ENCODE data around the gene CLIP2. TPM values are rescaled to one million over a fixed set of nuclear protein-coding genes. Genes with fewer than 3 reads are reported as not detected.

The CLIP2 gene
- total RNA-seq, 1 experiment from 2014 or later: 26.2 TPM

Other genes starting within 250 kb of the CLIP2 start
- 40.3 and 54.3 TPM in 2 replicates for gene LIMK1, start 205.6 kb upstream of the CLIP2 start, total RNA-seq (2014; rRNA removed)
- gene EIF4H, start 115.1 kb upstream of the CLIP2 start, total RNA-seq (2014; rRNA removed): 339 and 357 TPM in 2 replicates
- gene LAT2, start 79.4 kb upstream of the CLIP2 start, total RNA-seq (2014; rRNA removed): 7.7 and 8.3 TPM in 2 replicates
- gene RFC2, start 35.0 kb upstream of the CLIP2 start, total RNA-seq (2014; rRNA removed): 57.4 and 60.4 TPM in 2 replicates
- 14.9 and 21.9 TPM in 2 replicates for gene GTF2IRD1, start 164.5 kb downstream of the CLIP2 start, total RNA-seq (2014; rRNA removed)

All from PC-3 (cell line).